ENCODE measurements around the gene PLLP. TPM values are rescaled to one million over a fixed set of nuclear protein-coding genes. Genes with fewer than 3 reads are reported as not detected.

Gene PLLP
- total RNA-seq, 4 donors from 2014 or later, result 3.6 to 10.7 (median 6.4) TPM

DNA sequence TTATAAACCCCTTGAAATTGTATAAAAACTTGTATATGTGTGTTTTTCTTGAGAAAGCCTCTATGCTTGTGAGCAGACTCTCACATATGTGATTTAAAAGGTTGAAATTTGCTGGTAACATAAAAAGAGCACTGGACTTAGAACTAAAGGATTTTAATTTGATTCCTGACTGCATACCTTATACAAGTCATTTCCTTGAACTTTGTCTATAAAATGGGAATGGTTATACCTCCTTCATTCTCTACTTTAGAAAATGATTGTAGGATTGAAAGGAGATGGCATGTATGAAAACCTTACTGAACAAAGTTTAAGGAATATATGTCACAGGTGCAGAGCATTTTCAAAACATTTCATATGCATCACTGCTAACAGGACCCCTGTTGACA lies 49.8 kb downstream of the PLLP start:
- H3K36me3 ChIP-seq, result peaks cover 35 to 99% (median 80%) of the 10 kb centered on the region in 4 donors
- no peaks in the 10 kb centered on the region for H3K27me3 ChIP-seq
- TF ChIP-seq POLR2AphosphoS5 (IDR thresholded peaks at IDR 0.05) (no peak), EP300 (IDR thresholded peaks at IDR 0.05) (no peak), POLR2A (IDR thresholded peaks at IDR 0.05; ENCODE audit: low read depth) (no peak)
- TF ChIP-seq, protein P1, sequence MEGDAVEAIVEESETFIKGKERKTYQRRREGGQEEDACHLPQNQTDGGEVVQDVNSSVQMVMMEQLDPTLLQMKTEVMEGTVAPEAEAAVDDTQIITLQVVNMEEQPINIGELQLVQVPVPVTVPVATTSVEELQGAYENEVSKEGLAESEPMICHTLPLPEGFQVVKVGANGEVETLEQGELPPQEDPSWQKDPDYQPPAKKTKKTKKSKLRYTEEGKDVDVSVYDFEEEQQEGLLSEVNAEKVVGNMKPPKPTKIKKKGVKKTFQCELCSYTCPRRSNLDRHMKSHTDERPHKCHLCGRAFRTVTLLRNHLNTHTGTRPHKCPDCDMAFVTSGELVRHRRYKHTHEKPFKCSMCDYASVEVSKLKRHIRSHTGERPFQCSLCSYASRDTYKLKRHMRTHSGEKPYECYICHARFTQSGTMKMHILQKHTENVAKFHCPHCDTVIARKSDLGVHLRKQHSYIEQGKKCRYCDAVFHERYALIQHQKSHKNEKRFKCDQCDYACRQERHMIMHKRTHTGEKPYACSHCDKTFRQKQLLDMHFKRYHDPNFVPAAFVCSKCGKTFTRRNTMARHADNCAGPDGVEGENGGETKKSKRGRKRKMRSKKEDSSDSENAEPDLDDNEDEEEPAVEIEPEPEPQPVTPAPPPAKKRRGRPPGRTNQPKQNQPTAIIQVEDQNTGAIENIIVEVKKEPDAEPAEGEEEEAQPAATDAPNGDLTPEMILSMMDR (IDR thresholded peaks at IDR 0.05), result no peak
- H3K27ac ChIP-seq (replicated peaks in 1 of 4), result no peak overlapping the region
- no peak for DNase-seq (ENCODE audit: extremely low spot score)
- H3K4me3 ChIP-seq, result no peak overlapping the region
- intact Hi-C loops (cut with DNase I), result no loop called here
- peaks cover 0 to 9% (median 2%) of the 10 kb centered on the region in 4 donors for H3K4me1 ChIP-seq
- no peaks in the 10 kb centered on the region for H3K9me3 ChIP-seq

DNA sequence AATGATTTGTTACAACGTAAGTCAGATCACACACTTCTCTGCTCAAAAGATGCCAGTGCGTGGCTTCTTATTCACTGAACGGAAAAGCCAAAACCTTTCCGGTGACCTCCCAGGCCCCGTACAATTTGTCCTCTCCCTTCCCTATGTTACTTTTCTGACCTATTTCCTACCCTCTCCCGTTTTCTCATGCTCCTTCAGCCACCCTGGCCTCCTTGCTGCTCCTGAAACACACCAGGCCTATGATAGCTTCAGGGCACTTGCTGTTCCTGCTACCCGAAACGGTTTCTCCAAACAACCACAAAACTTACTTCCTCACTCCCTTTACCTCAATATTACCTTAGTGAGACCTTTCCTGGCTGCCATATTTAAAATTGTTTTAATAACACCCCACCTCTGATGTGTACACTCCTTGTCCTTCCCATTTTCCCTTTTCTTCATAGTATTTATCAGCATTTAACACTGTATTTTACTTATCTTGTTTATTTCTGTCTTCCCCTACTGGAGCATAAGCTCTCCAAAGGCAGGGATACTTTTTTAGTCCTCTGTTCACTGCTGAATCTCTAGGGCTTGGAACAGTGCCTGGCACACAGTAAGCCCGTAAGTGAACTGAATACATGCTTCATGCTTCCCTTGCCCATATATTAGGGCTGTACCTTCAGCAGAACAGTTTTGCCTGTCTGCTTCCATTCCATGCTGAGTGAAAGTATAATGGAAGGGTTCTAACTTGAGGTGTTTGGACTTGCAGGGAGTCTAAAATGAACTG lies 50.3 kb downstream of the PLLP start:
- Histone ChIP-seq H3K4me3 (no peak overlapping the region), H3K27ac (replicated peaks in 1 of 4) (no peak overlapping the region), H3K36me3 (peaks cover 31 to 99% (median 80%) of the 10 kb centered on the region in 4 donors), H3K4me1 (peaks cover 0 to 9% (median 2%) of the 10 kb centered on the region in 4 donors), H3K27me3 (no peaks in the 10 kb centered on the region), H3K9me3 (no peaks in the 10 kb centered on the region)
- TF ChIP-seq POLR2A (IDR thresholded peaks at IDR 0.05; ENCODE audit: low read depth) (no peak), POLR2AphosphoS5 (IDR thresholded peaks at IDR 0.05) (no peak), EP300 (IDR thresholded peaks at IDR 0.05) (no peak)
- no peak for DNase-seq (ENCODE audit: extremely low spot score)
- 96% methylated on average over 9 of the region's 9 CpGs for WGBS
- intact Hi-C loops (cut with DNase I), result no loop called here

DNA sequence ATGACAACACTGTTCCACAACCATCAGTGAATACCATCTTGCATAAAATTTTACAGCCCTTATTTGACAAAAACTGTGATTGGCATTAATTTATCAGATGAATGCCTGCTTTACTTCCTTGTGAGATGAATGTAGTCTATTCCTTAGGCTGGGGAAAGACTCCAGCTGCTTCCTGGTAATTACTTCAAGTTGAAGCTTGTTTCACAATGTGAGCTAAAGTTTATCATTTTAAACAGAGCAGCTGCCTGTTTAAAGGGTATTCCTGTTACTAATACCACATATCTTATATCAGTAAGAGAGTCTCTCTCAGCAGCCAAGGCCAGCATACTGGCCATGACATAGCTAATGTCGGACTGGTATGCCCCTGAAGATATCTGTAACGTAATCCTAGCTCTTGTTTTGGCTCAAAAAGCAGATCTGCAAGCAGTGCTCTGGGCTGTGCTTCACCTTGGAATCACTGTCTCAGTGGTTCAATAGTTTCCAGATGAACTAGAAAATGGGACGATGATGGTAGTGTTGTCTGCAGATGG lies 52.6 kb downstream of the PLLP start:
- 82% methylated on average over 3 of the region's 3 CpGs for WGBS

DNA sequence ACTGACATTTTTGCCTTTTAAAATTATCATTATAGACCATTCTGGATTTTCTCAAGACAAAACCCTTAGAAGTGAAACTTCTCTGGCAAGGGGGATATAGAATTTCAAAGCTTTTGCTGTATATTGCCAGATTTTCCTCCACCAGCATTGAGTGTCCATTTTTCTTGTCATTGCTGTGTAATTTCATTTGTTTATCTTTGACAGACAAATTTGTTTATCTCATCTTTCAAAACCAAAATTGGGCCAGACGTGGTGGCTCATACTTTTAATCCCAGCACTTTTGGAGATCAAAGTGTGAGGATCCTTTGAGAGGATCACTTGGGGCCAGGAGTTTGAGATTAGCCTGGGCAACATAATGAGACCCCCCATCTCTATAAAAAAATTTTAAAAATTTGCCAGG lies 55.4 kb downstream of the PLLP start:
- 64% methylated on average over 1 of the region's 1 CpG for WGBS
- TF ChIP-seq POLR2A (IDR thresholded peaks at IDR 0.05; ENCODE audit: low read depth) (no peak), POLR2AphosphoS5 (IDR thresholded peaks at IDR 0.05) (no peak), EP300 (IDR thresholded peaks at IDR 0.05) (no peak)
- TF ChIP-seq, protein P1 (IDR thresholded peaks at IDR 0.05), result no peak
- DNase-seq (ENCODE audit: extremely low spot score), result no peak
- Histone ChIP-seq H3K36me3 (peaks cover 45 to 98% (median 91%) of the 10 kb centered on the region in 4 donors), H3K4me3 (no peak overlapping the region), H3K9me3 (no peaks in the 10 kb centered on the region), H3K4me1 (no peaks in the 10 kb centered on the region), H3K27me3 (no peaks in the 10 kb centered on the region), H3K27ac (replicated peaks in 1 of 4) (no peak overlapping the region)
- intact Hi-C loops (cut with DNase I), result no loop called here

More for the DNA sequence above, 52.6 kb downstream of the PLLP start:
- TF ChIP-seq EP300 (IDR thresholded peaks at IDR 0.05) (no peak), POLR2AphosphoS5 (IDR thresholded peaks at IDR 0.05) (no peak), POLR2A (IDR thresholded peaks at IDR 0.05; ENCODE audit: low read depth) (no peak)
- TF ChIP-seq, protein P1 (IDR thresholded peaks at IDR 0.05), result no peak
- no peak overlapping the region for H3K4me3 ChIP-seq
- no peak overlapping the region for H3K27ac ChIP-seq (replicated peaks in 1 of 4)
- peaks cover 0 to 9% (median 2%) of the 10 kb centered on the region in 4 donors for H3K4me1 ChIP-seq
- no peaks in the 10 kb centered on the region for H3K9me3 ChIP-seq
- peaks cover 38 to 98% (median 84%) of the 10 kb centered on the region in 4 donors for H3K36me3 ChIP-seq
- DNase-seq (ENCODE audit: extremely low spot score), result no peak
- intact Hi-C loops (cut with DNase I), result no loop called here
- no peaks in the 10 kb centered on the region for H3K27me3 ChIP-seq

All from esophagus muscularis mucosa (tissue), 4 donors.